HepG2 (cell line): ENCODE measurements around the gene TSEN54. TPM values are rescaled to one million over a fixed set of nuclear protein-coding genes. Genes with fewer than 3 reads are reported as not detected.

Experiments
- ARNTL ChIP-seq: sonication (generic); formaldehyde crosslinking; IDR thresholded peaks from 2 replicates; pipeline ENCODE4 v1.4.0; 2020; ENCODE audit warnings: mild to moderate bottlenecking, missing genetic modification reagents
- CBFB ChIP-seq: sonication (generic); formaldehyde crosslinking; IDR thresholded peaks from 2 replicates; pipeline ENCODE4 v1.4.0; 2020; ENCODE audit warnings: missing genetic modification reagents
- CEBPB ChIP-seq: IDR thresholded peaks from 2 replicates; pipeline ENCODE4 v1.6.1; 2011; ENCODE audit warnings: low read depth, low read length, improper control_type of control experiment, borderline replicate concordance
- CENPBD1 ChIP-seq: sonication (generic); formaldehyde crosslinking; IDR thresholded peaks from 2 replicates; pipeline ENCODE4 v1.8.0; 2022; ENCODE audit warnings: missing genetic modification reagents, low read depth, mild to moderate bottlenecking, borderline replicate concordance
- GMEB2 ChIP-seq: IDR thresholded peaks from 2 replicates; pipeline ENCODE4 v1.6.1; 2016; ENCODE audit warnings: missing biosample characterization, missing genetic modification reagents, low read depth
- GTF3A ChIP-seq: sonication (generic); formaldehyde crosslinking; conservative IDR thresholded peaks from 2 replicates; pipeline ENCODE4 v1.4.0; 2020; ENCODE audit warnings: mild to moderate bottlenecking, missing genetic modification reagents
- IKZF4 ChIP-seq: sonication (generic); formaldehyde crosslinking; IDR thresholded peaks from 2 replicates; pipeline ENCODE4 v1.5.1; 2020; ENCODE audit warnings: borderline replicate concordance, mild to moderate bottlenecking, low read depth, missing genetic modification reagents; ENCODE audit errors: not compliant biosample characterization
- MEF2D ChIP-seq: sonication (generic); formaldehyde crosslinking; IDR thresholded peaks from 2 replicates; pipeline ENCODE4 v1.5.1; 2020; ENCODE audit warnings: mild to moderate bottlenecking, missing genetic modification reagents
- NFATC3 ChIP-seq: sonication (generic); formaldehyde crosslinking; IDR thresholded peaks from 2 replicates; pipeline ENCODE4 v1.5.1; 2020; ENCODE audit warnings: mild to moderate bottlenecking, missing genetic modification reagents
- NR2F6 ChIP-seq, 2 experiments: IDR thresholded peaks; 2 replicates each; pipeline ENCODE4 v1.6.1; 2016; ENCODE audit warnings: antibody characterized with exemption in 1 of 2, mild to moderate bottlenecking in 1 of 2
- REXO4 ChIP-seq: sonication (generic); formaldehyde crosslinking; IDR thresholded peaks from 2 replicates; pipeline ENCODE4 v1.8.0; 2022; ENCODE audit warnings: missing genetic modification reagents, mild to moderate bottlenecking, borderline replicate concordance
- TP53 ChIP-seq: sonication (generic); formaldehyde crosslinking; conservative IDR thresholded peaks from 2 replicates; pipeline ENCODE4 v1.4.0; 2020; ENCODE audit warnings: missing genetic modification reagents
- ZBTB21 ChIP-seq: sonication (generic); formaldehyde crosslinking; IDR thresholded peaks from 2 replicates; pipeline ENCODE4 v1.4.0; 2020; ENCODE audit warnings: missing genetic modification reagents
- ZNF547 ChIP-seq: sonication (generic); formaldehyde crosslinking; IDR thresholded peaks from 2 replicates; pipeline ENCODE4 v1.5.1; 2020; ENCODE audit warnings: mild to moderate bottlenecking, missing genetic modification reagents
- ZNF615 ChIP-seq: sonication (generic); formaldehyde crosslinking; IDR thresholded peaks from 2 replicates; pipeline ENCODE4 v1.5.0; 2020; ENCODE audit warnings: mild to moderate bottlenecking, missing genetic modification reagents, borderline replicate concordance
- ZNF839 ChIP-seq: sonication (generic); formaldehyde crosslinking; IDR thresholded peaks from 2 replicates; pipeline ENCODE4 v1.4.0; 2020; ENCODE audit warnings: missing genetic modification reagents, mild to moderate bottlenecking, borderline replicate concordance
- polyA plus RNA-seq, 8 experiments: library from polyadenylated mRNA; depleted of rRNA in 3 of 8; stranded (reverse) in 7 of 8; unstranded in 1 of 8; fragments of >200 nt; fragmentation: Illumina TruSeq in 4 of 8; extraction: Trizol in 4 of 8; gene quantifications; 2 replicates each; pipeline versions ENCODE4 v1.2.1 to v1.2.3, GENCODE V29; 2011 to 2016; ENCODE audit warnings: low read depth in 4 of 8, missing spikeins in 1 of 8, mixed read lengths in 1 of 8; ENCODE audit not compliant: insufficient read depth in 1 of 8
- total RNA-seq, 5 experiments: library from RNA; depleted of rRNA; stranded (reverse); fragments of >200 nt; fragmentation: Illumina TruSeq; extraction: Trizol; gene quantifications; 2 replicates each; pipeline ENCODE4 v1.2.3, GENCODE V29; 2016; ENCODE audit warnings: low read depth in 1 of 5
- TF ChIP-seq, protein P1 (sequence below): sonication (generic); formaldehyde crosslinking; IDR thresholded peaks from 2 replicates; pipeline ENCODE4; 2020; ENCODE audit warnings: missing genetic modification reagents, mild to moderate bottlenecking, borderline replicate concordance
- TF ChIP-seq, protein P2 (sequence below): sonication (generic); formaldehyde crosslinking; IDR thresholded peaks from 2 replicates; pipeline ENCODE4 v1.4.0; 2020; ENCODE audit warnings: missing genetic modification reagents

The TSEN54 gene
- total and polyA plus RNA-seq, 2 of the 13 experiments (the other 11 are each of a cell fraction or from before 2014, with no cell fraction given): 62.9 to 63.3 TPM

DNA sequence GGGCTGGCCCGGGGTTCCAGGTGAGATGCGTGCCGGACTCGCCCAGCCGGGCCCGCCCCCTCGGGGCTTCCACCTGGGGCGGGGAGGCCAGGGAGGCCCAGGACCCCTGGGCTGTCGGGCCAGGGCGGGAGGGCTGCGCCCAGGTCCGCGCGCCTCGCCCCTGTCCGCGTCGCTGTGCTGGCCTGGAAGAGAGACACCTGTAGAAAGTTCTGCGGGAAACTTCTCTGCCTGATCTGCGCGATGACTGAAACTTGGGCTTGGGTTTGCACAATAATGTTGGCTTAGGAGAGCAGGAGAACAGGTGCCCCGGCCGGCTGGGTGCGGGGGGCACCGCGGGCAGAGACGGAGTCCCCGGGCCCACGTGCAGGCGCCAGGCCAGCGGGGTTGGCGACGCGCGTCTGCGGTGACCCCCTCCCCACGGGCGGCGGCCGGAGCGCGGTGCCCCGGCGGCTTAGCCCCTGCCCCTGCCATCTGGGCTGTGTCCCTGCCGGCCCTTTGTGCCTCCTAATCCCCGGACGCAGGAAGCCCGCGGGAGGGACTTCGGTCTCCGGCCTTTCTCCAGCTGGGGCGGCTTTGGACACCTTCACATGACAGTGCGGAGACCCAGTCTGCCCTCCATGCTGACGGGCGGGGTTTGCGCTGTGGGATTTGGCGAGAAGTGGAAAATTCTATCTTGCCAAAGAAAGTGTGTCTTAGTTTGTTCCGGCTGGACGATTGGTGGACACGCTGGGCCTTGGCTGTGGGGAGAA is 9.7 kb downstream of the TSEN54 start (continued):
- TF ChIP-seq REXO4 (CRISPR knock-in tag): no peak
- TF ChIP-seq ZBTB21: no peak
- no peak; the same call in 1 of the 2 replicates for TF ChIP-seq CENPBD1
- TF ChIP-seq, protein P1, sequence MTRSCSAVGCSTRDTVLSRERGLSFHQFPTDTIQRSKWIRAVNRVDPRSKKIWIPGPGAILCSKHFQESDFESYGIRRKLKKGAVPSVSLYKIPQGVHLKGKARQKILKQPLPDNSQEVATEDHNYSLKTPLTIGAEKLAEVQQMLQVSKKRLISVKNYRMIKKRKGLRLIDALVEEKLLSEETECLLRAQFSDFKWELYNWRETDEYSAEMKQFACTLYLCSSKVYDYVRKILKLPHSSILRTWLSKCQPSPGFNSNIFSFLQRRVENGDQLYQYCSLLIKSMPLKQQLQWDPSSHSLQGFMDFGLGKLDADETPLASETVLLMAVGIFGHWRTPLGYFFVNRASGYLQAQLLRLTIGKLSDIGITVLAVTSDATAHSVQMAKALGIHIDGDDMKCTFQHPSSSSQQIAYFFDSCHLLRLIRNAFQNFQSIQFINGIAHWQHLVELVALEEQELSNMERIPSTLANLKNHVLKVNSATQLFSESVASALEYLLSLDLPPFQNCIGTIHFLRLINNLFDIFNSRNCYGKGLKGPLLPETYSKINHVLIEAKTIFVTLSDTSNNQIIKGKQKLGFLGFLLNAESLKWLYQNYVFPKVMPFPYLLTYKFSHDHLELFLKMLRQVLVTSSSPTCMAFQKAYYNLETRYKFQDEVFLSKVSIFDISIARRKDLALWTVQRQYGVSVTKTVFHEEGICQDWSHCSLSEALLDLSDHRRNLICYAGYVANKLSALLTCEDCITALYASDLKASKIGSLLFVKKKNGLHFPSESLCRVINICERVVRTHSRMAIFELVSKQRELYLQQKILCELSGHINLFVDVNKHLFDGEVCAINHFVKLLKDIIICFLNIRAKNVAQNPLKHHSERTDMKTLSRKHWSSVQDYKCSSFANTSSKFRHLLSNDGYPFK (CRISPR knock-in tag): no peak
- TF ChIP-seq ZNF839: no peak
- TF ChIP-seq ZNF547 (CRISPR knock-in tag): 0 out of 2 replicates have a peak, but pooled peaks have one; percentile 33
- TF ChIP-seq CBFB (CRISPR knock-in tag): peak; percentile 51
- TF ChIP-seq GTF3A (CRISPR knock-in tag): no peak
- TF ChIP-seq CEBPB: peak; percentile 39; the same call in 1 of the 2 replicates
- no peak for TF ChIP-seq ZNF615
- no peak for TF ChIP-seq NFATC3 (CRISPR knock-in tag)
- TF ChIP-seq, protein P2, sequence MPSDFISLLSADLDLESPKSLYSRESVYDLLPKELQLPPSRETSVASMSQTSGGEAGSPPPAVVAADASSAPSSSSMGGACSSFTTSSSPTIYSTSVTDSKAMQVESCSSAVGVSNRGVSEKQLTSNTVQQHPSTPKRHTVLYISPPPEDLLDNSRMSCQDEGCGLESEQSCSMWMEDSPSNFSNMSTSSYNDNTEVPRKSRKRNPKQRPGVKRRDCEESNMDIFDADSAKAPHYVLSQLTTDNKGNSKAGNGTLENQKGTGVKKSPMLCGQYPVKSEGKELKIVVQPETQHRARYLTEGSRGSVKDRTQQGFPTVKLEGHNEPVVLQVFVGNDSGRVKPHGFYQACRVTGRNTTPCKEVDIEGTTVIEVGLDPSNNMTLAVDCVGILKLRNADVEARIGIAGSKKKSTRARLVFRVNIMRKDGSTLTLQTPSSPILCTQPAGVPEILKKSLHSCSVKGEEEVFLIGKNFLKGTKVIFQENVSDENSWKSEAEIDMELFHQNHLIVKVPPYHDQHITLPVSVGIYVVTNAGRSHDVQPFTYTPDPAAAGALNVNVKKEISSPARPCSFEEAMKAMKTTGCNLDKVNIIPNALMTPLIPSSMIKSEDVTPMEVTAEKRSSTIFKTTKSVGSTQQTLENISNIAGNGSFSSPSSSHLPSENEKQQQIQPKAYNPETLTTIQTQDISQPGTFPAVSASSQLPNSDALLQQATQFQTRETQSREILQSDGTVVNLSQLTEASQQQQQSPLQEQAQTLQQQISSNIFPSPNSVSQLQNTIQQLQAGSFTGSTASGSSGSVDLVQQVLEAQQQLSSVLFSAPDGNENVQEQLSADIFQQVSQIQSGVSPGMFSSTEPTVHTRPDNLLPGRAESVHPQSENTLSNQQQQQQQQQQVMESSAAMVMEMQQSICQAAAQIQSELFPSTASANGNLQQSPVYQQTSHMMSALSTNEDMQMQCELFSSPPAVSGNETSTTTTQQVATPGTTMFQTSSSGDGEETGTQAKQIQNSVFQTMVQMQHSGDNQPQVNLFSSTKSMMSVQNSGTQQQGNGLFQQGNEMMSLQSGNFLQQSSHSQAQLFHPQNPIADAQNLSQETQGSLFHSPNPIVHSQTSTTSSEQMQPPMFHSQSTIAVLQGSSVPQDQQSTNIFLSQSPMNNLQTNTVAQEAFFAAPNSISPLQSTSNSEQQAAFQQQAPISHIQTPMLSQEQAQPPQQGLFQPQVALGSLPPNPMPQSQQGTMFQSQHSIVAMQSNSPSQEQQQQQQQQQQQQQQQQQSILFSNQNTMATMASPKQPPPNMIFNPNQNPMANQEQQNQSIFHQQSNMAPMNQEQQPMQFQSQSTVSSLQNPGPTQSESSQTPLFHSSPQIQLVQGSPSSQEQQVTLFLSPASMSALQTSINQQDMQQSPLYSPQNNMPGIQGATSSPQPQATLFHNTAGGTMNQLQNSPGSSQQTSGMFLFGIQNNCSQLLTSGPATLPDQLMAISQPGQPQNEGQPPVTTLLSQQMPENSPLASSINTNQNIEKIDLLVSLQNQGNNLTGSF (CRISPR knock-in tag): peak; percentile 4; the same call in 1 of the 2 replicates
- no peak for TF ChIP-seq NR2F6 (IDR thresholded peaks at IDR 0.05)
- no peak for TF ChIP-seq NR2F6 (CRISPR knock-in tag; IDR thresholded peaks at IDR 0.05)
- no peak for TF ChIP-seq IKZF4
- TF ChIP-seq ARNTL: no peak
- TF ChIP-seq MEF2D (CRISPR knock-in tag): no peak
- no peak for TF ChIP-seq GMEB2 (CRISPR knock-in tag)
- TF ChIP-seq TP53 (CRISPR knock-in tag): no peak
